ENCODE measurements around the gene KLHL2.
"Not testable (repeated sequence)": the region's sequence is repeated elsewhere in the genome, so short reads cannot be mapped to it uniquely, and the experiment has no call there.

GRCh38 chr4:165215761-165216487 is 8.6 kb downstream of the KLHL2 start:
- not testable (repeated sequence) for TF ChIP-seq CTCF, POLR2A (IDR thresholded peaks at IDR 0.05)

Measured in body of pancreas (tissue), 4 donors.